Loucy (cell line): Measurements from ENCODE around the gene RBM19.

Experiments
- H2AFZ ChIP-seq: fragments of 200-600 bp; sonication (generic); 2 replicates; pipeline ENCODE4 v1.6.0; 2016; ENCODE audit warnings: antibody characterized with exemption, mild to moderate bottlenecking, low read length, moderate library complexity
- H3F3A ChIP-seq: fragments of 200-600 bp; 2 replicates; pipeline ENCODE4 v1.6.0; 2016; ENCODE audit warnings: antibody characterized with exemption, low read depth, mild to moderate bottlenecking
- H3K27me3 ChIP-seq: fragments of 200-600 bp; sonication (generic); 2 replicates; pipeline ENCODE4 v1.6.1; 2014; ENCODE audit warnings: low read length, mild to moderate bottlenecking; ENCODE audit not compliant: insufficient read depth, poor library complexity, severe bottlenecking
- H3K36me3 ChIP-seq: fragments of 200-600 bp; sonication (generic); 2 replicates; pipeline ENCODE4 v1.6.1; 2016; ENCODE audit warnings: low read length; ENCODE audit not compliant: insufficient read depth
- H3K4me1 ChIP-seq: fragments of 200-600 bp; sonication (generic); 2 replicates; pipeline ENCODE4 v1.5.1; 2014; ENCODE audit warnings: low read length, mild to moderate bottlenecking; ENCODE audit not compliant: insufficient read depth, poor library complexity, severe bottlenecking
- H3K4me2 ChIP-seq: fragments of 200-600 bp; sonication (generic); 2 replicates; pipeline ENCODE4 v1.6.0; 2014; ENCODE audit warnings: antibody characterized with exemption, low read length, low read depth, mild to moderate bottlenecking; ENCODE audit not compliant: poor library complexity, severe bottlenecking
- H3K4me3 ChIP-seq: fragments of 200-600 bp; sonication (generic); 2 replicates; pipeline ENCODE4 v1.5.1; 2014; ENCODE audit warnings: low read length, mild to moderate bottlenecking, mixed read lengths; ENCODE audit not compliant: poor library complexity, severe bottlenecking
- H3K79me2 ChIP-seq: fragments of 200-600 bp; sonication (generic); 2 replicates; pipeline ENCODE4 v1.6.1; 2014; ENCODE audit warnings: low read length; ENCODE audit not compliant: insufficient read depth
- H3K9ac ChIP-seq: fragments of 200-600 bp; sonication (generic); 2 replicates; pipeline ENCODE4 v1.6.0; 2014; ENCODE audit warnings: mild to moderate bottlenecking, low read depth, low read length, moderate library complexity; ENCODE audit not compliant: poor library complexity, severe bottlenecking
- H3K9me2 ChIP-seq: fragments of 200-600 bp; sonication (generic); replicated peaks from 2 replicates; pipeline ENCODE4 v1.6.1; 2016; ENCODE audit warnings: low read depth, low read length, mixed read lengths
- H3K9me3 ChIP-seq: fragments of 200-600 bp; sonication (generic); 2 replicates; pipeline ENCODE4 v1.6.1; 2014; ENCODE audit warnings: mild to moderate bottlenecking, antibody characterized with exemption, low read length, low read depth; ENCODE audit not compliant: insufficient read depth
- H4K20me1 ChIP-seq: fragments of 200-600 bp; sonication (generic); 2 replicates; pipeline ENCODE4 v1.6.0; 2014; ENCODE audit warnings: antibody characterized with exemption, low read length, mild to moderate bottlenecking; ENCODE audit not compliant: insufficient read depth, poor library complexity, severe bottlenecking
- CTCF ChIP-seq: fragments of 200-600 bp; sonication (generic); conservative IDR thresholded peaks from 2 replicates; pipeline ENCODE4 v1.5.1; 2014; ENCODE audit warnings: mild to moderate bottlenecking, antibody characterized with exemption, low read length
- EZH2phosphoT487 ChIP-seq: fragments of 200-600 bp; IDR thresholded peaks from 2 replicates; pipeline ENCODE4 v1.6.1; 2018; ENCODE audit warnings: antibody characterized with exemption, mild to moderate bottlenecking, moderate library complexity, borderline replicate concordance

RBM19 gene

GRCh38 chr12:113987261-113988063 lies 21.3 kb upstream of the RBM19 start:
- H3K4me1 ChIP-seq = no peaks in the 10 kb centered on the region
- H3K4me3 ChIP-seq = no peak overlapping the region
- no peaks in the 10 kb centered on the region for H4K20me1 ChIP-seq
- H3K36me3 ChIP-seq = no peaks in the 10 kb centered on the region
- H3K9me2 ChIP-seq = no peaks in the 10 kb centered on the region
- no peaks in the 10 kb centered on the region for H3F3A ChIP-seq
- H3K9me3 ChIP-seq = no peaks in the 10 kb centered on the region
- no peaks in the 10 kb centered on the region for H3K27me3 ChIP-seq
- H2AFZ ChIP-seq = no peak overlapping the region
- no peak overlapping the region for H3K9ac ChIP-seq
- no peaks in the 10 kb centered on the region for H3K79me2 ChIP-seq
- H3K4me2 ChIP-seq = no peak overlapping the region
- no peak for TF ChIP-seq EZH2phosphoT487
- no peak for TF ChIP-seq CTCF

GRCh38 chr12:113984464-113984863 lies 18.3 kb upstream of the RBM19 start:
- TF ChIP-seq CTCF (no peak), EZH2phosphoT487 (no peak)
- no peaks in the 10 kb centered on the region for H3K9me3 ChIP-seq

GRCh38 chr12:113983777-113984448 lies 17.8 kb upstream of the RBM19 start:
- Histone ChIP-seq H3K9ac (no peak overlapping the region), H3K36me3 (no peaks in the 10 kb centered on the region), H2AFZ (no peak overlapping the region), H3K9me2 (no peaks in the 10 kb centered on the region), H3F3A (no peaks in the 10 kb centered on the region), H3K9me3 (no peaks in the 10 kb centered on the region), H3K79me2 (no peaks in the 10 kb centered on the region), H4K20me1 (no peaks in the 10 kb centered on the region), H3K4me3 (no peak overlapping the region), H3K27me3 (no peaks in the 10 kb centered on the region), H3K4me1 (no peaks in the 10 kb centered on the region), H3K4me2 (no peak overlapping the region)
- TF ChIP-seq CTCF (no peak), EZH2phosphoT487 (no peak)

More at GRCh38 chr12:113984464-113984863, 18.3 kb upstream of the RBM19 start:
- Histone ChIP-seq H3K79me2 (no peaks in the 10 kb centered on the region), H3K36me3 (no peaks in the 10 kb centered on the region), H4K20me1 (no peaks in the 10 kb centered on the region), H3K9ac (no peak overlapping the region), H3K4me2 (no peak overlapping the region), H2AFZ (no peak overlapping the region), H3K27me3 (no peaks in the 10 kb centered on the region), H3K9me2 (no peaks in the 10 kb centered on the region), H3K4me3 (no peak overlapping the region), H3K4me1 (no peaks in the 10 kb centered on the region), H3F3A (no peaks in the 10 kb centered on the region)
